Measurements from ENCODE around the gene CADM1. TPM values are rescaled to one million over a fixed set of nuclear protein-coding genes. Genes with fewer than 3 reads are reported as not detected.

CADM1 gene
- total and polyA plus RNA-seq, 10 of the 15 experiments (the other 5 are each of a cell fraction or from before 2014, with no cell fraction given), result 0.03 to 0.48 (median 0.15) TPM; not detected in 3

DNA sequence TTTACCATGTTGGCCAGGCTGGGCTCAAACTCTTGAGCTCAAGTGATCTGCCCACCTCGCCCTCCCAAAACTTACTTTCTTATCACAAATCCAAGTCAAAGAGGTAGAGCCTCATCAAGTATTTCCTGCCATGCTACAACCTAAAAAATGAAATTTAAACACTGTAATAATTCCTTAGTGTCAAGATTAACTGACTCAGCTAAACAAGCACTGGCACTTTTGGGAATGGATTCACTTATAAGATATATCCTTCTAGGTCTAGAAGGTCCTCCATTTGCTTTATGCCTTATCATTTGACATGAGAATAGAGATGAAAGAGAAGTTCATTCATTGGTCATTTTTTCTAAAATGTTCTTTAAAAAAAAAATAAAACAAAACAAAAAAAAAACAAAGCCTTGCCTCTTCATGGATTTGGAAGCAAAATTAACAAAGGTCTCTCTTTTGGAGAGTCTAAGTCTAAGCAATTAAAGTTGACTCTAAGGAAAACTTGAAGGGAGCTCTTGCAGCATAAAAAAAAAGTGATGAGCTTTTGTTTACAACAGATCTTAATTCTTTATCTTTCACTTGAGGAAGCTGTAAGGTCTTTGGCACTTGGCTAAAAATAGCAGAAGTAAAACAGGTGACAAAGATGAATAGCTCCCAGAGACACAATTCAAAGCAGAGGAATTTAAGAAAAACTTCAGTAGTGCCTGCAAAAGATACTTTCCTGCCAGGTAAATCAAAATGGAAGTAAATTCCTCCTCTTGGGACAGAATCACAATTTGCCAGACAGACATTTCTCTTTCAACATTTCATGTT lies 50.3 kb downstream of the CADM1 start (continued):
- TF ChIP-seq SMAD1 (IDR thresholded peaks at IDR 0.05; ENCODE audit: low read depth, partially characterized antibody), result no peak
- TF ChIP-seq NR2C2 (IDR thresholded peaks at IDR 0.05; ENCODE audit: borderline replicate concordance, control insufficient read depth, insufficient read length, low read depth), result no peak
- no peak for TF ChIP-seq MYC (IDR thresholded peaks at IDR 0.05; ENCODE audit: insufficient read depth, insufficient read length, insufficient replicate concordance, low read length, severe bottlenecking)
- TF ChIP-seq, protein P1, sequence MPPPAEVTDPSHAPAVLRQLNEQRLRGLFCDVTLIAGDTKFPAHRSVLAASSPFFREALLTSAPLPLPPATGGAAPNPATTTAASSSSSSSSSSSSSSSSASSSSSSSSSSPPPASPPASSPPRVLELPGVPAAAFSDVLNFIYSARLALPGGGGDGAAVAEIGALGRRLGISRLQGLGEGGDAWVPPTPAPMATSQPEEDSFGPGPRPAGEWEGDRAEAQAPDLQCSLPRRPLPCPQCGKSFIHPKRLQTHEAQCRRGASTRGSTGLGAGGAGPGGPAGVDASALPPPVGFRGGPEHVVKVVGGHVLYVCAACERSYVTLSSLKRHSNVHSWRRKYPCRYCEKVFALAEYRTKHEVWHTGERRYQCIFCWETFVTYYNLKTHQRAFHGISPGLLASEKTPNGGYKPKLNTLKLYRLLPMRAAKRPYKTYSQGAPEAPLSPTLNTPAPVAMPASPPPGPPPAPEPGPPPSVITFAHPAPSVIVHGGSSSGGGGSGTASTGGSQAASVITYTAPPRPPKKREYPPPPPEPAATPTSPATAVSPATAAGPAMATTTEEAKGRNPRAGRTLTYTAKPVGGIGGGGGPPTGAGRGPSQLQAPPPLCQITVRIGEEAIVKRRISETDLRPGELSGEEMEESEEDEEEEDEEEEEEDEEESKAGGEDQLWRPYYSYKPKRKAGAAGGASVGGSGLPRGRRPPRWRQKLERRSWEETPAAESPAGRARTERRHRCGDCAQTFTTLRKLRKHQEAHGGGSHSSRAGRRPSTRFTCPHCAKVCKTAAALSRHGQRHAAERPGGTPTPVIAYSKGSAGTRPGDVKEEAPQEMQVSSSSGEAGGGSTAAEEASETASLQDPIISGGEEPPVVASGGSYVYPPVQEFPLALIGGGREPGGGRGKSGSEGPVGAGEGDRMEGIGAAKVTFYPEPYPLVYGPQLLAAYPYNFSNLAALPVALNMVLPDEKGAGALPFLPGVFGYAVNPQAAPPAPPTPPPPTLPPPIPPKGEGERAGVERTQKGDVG (CRISPR knock-in tag; IDR thresholded peaks at IDR 0.05), result no peak

DNA sequence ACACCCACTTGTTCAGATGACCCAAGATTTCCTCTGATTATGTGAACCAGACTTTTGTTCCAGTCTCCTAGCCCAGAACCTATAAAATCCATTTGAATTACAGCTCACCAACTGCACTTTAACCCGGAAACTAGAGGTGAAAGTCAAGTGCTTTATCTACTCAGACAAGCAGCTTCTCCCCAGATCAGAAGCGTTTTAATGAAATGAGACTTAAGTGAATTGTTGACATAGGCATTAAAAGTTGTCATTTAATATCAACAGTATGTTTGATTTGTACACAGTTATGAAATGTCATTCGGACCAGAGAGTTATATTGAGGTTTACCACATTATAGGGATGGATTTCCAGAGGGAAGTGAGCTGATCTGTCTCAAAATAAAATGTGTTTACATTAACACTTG lies 52.0 kb downstream of the CADM1 start:
- Histone ChIP-seq H2AFZ (ENCODE audit: control insufficient read depth, low read depth, low read length) (no peak overlapping the region), H3K4me1 (ENCODE audit: control insufficient read depth, insufficient read depth, low read length) (no peaks in the 10 kb centered on the region), H3K27ac (ENCODE audit: control insufficient read depth, insufficient read depth) (no peak overlapping the region), H3K4me3 (no peak overlapping the region), H3K4me2 (ENCODE audit: control insufficient read depth, insufficient read depth) (no peak overlapping the region), H3K36me3 (ENCODE audit: control insufficient read depth in 2 of 2, insufficient read depth in 2 of 2, low read length in 1 of 2) (no peaks in the 10 kb centered on the region), H3K79me2 (ENCODE audit: control insufficient read depth, insufficient read depth, low read length) (no peaks in the 10 kb centered on the region), H3K27me3 (replicated peaks in 1 of 2; ENCODE audit: control insufficient read depth in 2 of 2, insufficient read depth in 2 of 2, low read length in 1 of 2) (peaks cover 0 to 6% of the 10 kb centered on the region in 2 experiments; a peak in 2 of 4 replicates), H3K9ac (ENCODE audit: control insufficient read depth, insufficient read depth, low read length) (no peak overlapping the region), H3K9me3 (replicated peaks; ENCODE audit: control insufficient read depth, insufficient read depth, low read length) (peaks cover 3% of the 10 kb centered on the region; the same call in 2 of the 3 replicates), H4K20me1 (ENCODE audit: control insufficient read depth, insufficient read depth) (no peaks in the 10 kb centered on the region)
- FAIRE-seq (no peak), DNase-seq (ENCODE audit: low read depth, low spot score) (no peak), ATAC-seq (no peak)
- CTCF ChIA-PET, result no interaction called here
- WGBS (ENCODE audit: insufficient coverage, insufficient replicate concordance, low lambda C conversion rate, missing lambda C conversion rate), result 3% methylated on average over 3 of the region's 3 CpGs
- TF ChIP-seq CBX3 (IDR thresholded peaks at IDR 0.05; ENCODE audit: borderline replicate concordance, low read depth), result no peak
- intact Hi-C loops (cut with micrococcal nuclease; ENCODE audit: unreplicated experiment), result no loop called here
- RAD21 ChIA-PET (ENCODE audit: unreplicated experiment), result no interaction called here
- no TSS peak for BruUV-seq (replicated peaks)
- POLR2A ChIA-PET, result no interaction called here
- in situ Hi-C loops (cut with MboI), result no loop called here
- SMC1A ChIA-PET (ENCODE audit: uncharacterized antibody, unreplicated experiment), result interaction anchor here (0.6 kb wide), 1 partner anchor 224 kb away, joined by 3 read pairs; no protein-coding TSS in a partner anchor
